Spinal cord (tissue), 10 donors: ENCODE data around the gene RPL13. TPM values are rescaled to one million over a fixed set of nuclear protein-coding genes. Genes with fewer than 3 reads are reported as not detected.

Source experiments
- DNase-seq, 6 donors: peaks; one replicate each; pipeline versions ENCODE4 v3.0.0 to v3.0.0-alpha.2; 2013 to 2015; ENCODE audit warnings: low spot score in 6 of 6, low read depth in 4 of 6
- H3K27ac ChIP-seq: one replicate; pipeline ENCODE4 v1.5.1; 2013; ENCODE audit warnings: low read depth, low read length, control low read depth
- H3K27me3 ChIP-seq: one replicate; pipeline ENCODE4 v1.6.1; 2013; ENCODE audit warnings: low read length; ENCODE audit not compliant: control insufficient read depth, insufficient read depth
- H3K36me3 ChIP-seq: one replicate; pipeline ENCODE4 v1.6.1; 2013; ENCODE audit warnings: low read length; ENCODE audit not compliant: control insufficient read depth, insufficient read depth
- H3K4me1 ChIP-seq: one replicate; pipeline ENCODE4 v1.6.1; 2013; ENCODE audit warnings: low read length; ENCODE audit not compliant: control insufficient read depth, insufficient read depth
- H3K4me3 ChIP-seq: one replicate; pipeline ENCODE4 v1.5.1; 2013; ENCODE audit warnings: low read depth, low read length, control low read depth
- H3K9me3 ChIP-seq: one replicate; pipeline ENCODE4 v1.6.1; 2013; ENCODE audit warnings: low read length; ENCODE audit not compliant: control insufficient read depth, insufficient read depth
- WGBS: methylation state at CpG from one replicate; pipeline ENCODE4 v1.1.5; 2013; ENCODE audit warnings: missing lambda C conversion rate; ENCODE audit not compliant: insufficient coverage; 5-methylcytosine and 5-hydroxymethylcytosine counted together
- long read RNA-seq, 4 donors: transcript quantifications; one replicate each; lab custom pipeline, GENCODE V29; 2026
- polyA plus RNA-seq, 2 donors: library from polyadenylated mRNA; unstranded; fragments of 120-200 nt; gene quantifications; one replicate each; pipeline ENCODE4 v1.2.1, GENCODE V29; 2013; ENCODE audit not compliant: insufficient read length in 2 of 2
- total RNA-seq, 2 donors: library from RNA; depleted of rRNA in 1 of 2; stranded (reverse); fragments of 120-200 nt in 1 of 2; fragments of >200 nt in 1 of 2; gene quantifications; one replicate each; pipeline versions ENCODE4 v1.2.3 to v1.2.4, GENCODE V29; 2013 to 2014
- donor health status: healthy.

RPL13 gene
- total RNA-seq = 1,000 to 10,000 TPM; 1,019 to 2,411 TPM
- 1,000 to 10,000 TPM; 1,884 to 1,957 TPM for polyA plus RNA-seq
- long read RNA-seq, donor 1, full-length matches to known transcripts = 1,680 of 1,730 reads
- long read RNA-seq, donor 1, partial matches to known transcripts = 50 of 1,730 reads
- long read RNA-seq, donor 1, other reads (novel, unspliced or antisense) = 0 of 1,730 reads
- long read RNA-seq, donor 2, full-length matches to known transcripts = 707 of 854 reads
- long read RNA-seq, donor 2, partial matches to known transcripts = 134 of 854 reads
- long read RNA-seq, donor 2, other reads (novel, unspliced or antisense) = 13 of 854 reads
- long read RNA-seq, donor 3, full-length matches to known transcripts = 994 of 1,182 reads
- long read RNA-seq, donor 3, partial matches to known transcripts = 176 of 1,182 reads
- long read RNA-seq, donor 3, other reads (novel, unspliced or antisense) = 12 of 1,182 reads
- long read RNA-seq, donor 4, full-length matches to known transcripts = 4,702 of 5,327 reads
- long read RNA-seq, donor 4, partial matches to known transcripts = 498 of 5,327 reads
- long read RNA-seq, donor 4, other reads (novel, unspliced or antisense) = 127 of 5,327 reads

- Histone ChIP-seq H3K4me1 (peaks cover 72% of the 10 kb centered on the region), H3K36me3 (peaks cover 68% of the 10 kb centered on the region), H3K27me3 (no peaks in the 10 kb centered on the region), H3K27ac (peak within 1 kb of the TSS; percentile 97), H3K4me3 (peak within 1 kb of the TSS; percentile 78), H3K9me3 (no peaks in the 10 kb centered on the region)
- WGBS = under 1% methylated on average over 87 of the region's 87 CpGs
- peak; percentile 86 to 99 (median 94) for DNase-seq
These were observed at the start of gene RPL13 for GRCh38 chr16:89560378-89561141. TSS of gene RPL13 (plus strand) at chr16:89560682. CDS start at chr16:89560960, 278 bp downstream.

GRCh38 chr16:89511374-89511773 is 49.1 kb upstream of the RPL13 start:
- DNase-seq = no peak
- Histone ChIP-seq H3K27me3 (no peaks in the 10 kb centered on the region), H3K9me3 (no peaks in the 10 kb centered on the region), H3K4me1 (peaks cover 22% of the 10 kb centered on the region), H3K27ac (no peak overlapping the region), H3K4me3 (no peak overlapping the region), H3K36me3 (peaks cover 57% of the 10 kb centered on the region)
- 87% methylated on average over 4 of the region's 8 CpGs for WGBS

- WGBS = 94% methylated on average over 3 of the region's 9 CpGs
- H3K36me3 ChIP-seq = peaks cover 68% of the 10 kb centered on the region
- DNase-seq = no peak
- H3K27ac ChIP-seq = no peak overlapping the region
- H3K4me3 ChIP-seq = no peak overlapping the region
- H3K27me3 ChIP-seq = no peaks in the 10 kb centered on the region
- H3K4me1 ChIP-seq = peaks cover 20% of the 10 kb centered on the region
- H3K9me3 ChIP-seq = no peaks in the 10 kb centered on the region
These were observed 48.0 kb upstream of the RPL13 start for GRCh38 chr16:89512453-89512852.

GRCh38 chr16:89517128-89517527 is 43.4 kb upstream of the RPL13 start:
- no peak overlapping the region for H3K27ac ChIP-seq
- 23% methylated on average over 9 of the region's 9 CpGs for WGBS
- no peak overlapping the region for H3K4me3 ChIP-seq
- DNase-seq = peak in 2 of 6 donors; percentile 46 to 61
- H3K4me1 ChIP-seq = peaks cover 7% of the 10 kb centered on the region
- H3K9me3 ChIP-seq = no peaks in the 10 kb centered on the region
- no peaks in the 10 kb centered on the region for H3K27me3 ChIP-seq
- peaks cover 94% of the 10 kb centered on the region for H3K36me3 ChIP-seq

GRCh38 chr16:89519881-89520280 is 40.6 kb upstream of the RPL13 start:
- H3K36me3 ChIP-seq = peaks cover 94% of the 10 kb centered on the region
- H3K27me3 ChIP-seq = no peaks in the 10 kb centered on the region
- no peak overlapping the region for H3K27ac ChIP-seq
- no peak overlapping the region for H3K4me3 ChIP-seq
- 84% methylated on average over 12 of the region's 15 CpGs for WGBS
- no peak for DNase-seq
- peaks cover 10% of the 10 kb centered on the region for H3K4me1 ChIP-seq
- no peaks in the 10 kb centered on the region for H3K9me3 ChIP-seq

GRCh38 chr16:89522287-89522686 is 38.2 kb upstream of the RPL13 start:
- H3K4me1 ChIP-seq = peaks cover 7% of the 10 kb centered on the region
- H3K4me3 ChIP-seq = no peak overlapping the region
- H3K9me3 ChIP-seq = no peaks in the 10 kb centered on the region
- WGBS = 90% methylated on average over 31 of the region's 31 CpGs
- no peaks in the 10 kb centered on the region for H3K27me3 ChIP-seq
- no peak overlapping the region for H3K27ac ChIP-seq
- DNase-seq = no peak
- peaks cover 94% of the 10 kb centered on the region for H3K36me3 ChIP-seq

- Histone ChIP-seq H3K36me3 (peaks cover 94% of the 10 kb centered on the region), H3K4me1 (peaks cover 2% of the 10 kb centered on the region), H3K27me3 (no peaks in the 10 kb centered on the region), H3K9me3 (no peaks in the 10 kb centered on the region), H3K4me3 (no peak overlapping the region), H3K27ac (no peak overlapping the region)
- 93% methylated on average over 32 of the region's 32 CpGs for WGBS
- no peak for DNase-seq
These were observed 36.7 kb upstream of the RPL13 start for GRCh38 chr16:89523680-89524344.

GRCh38 chr16:89525146-89525913 is 35.2 kb upstream of the RPL13 start:
- peaks cover 2% of the 10 kb centered on the region for H3K4me1 ChIP-seq
- peaks cover 94% of the 10 kb centered on the region for H3K36me3 ChIP-seq
- H3K27me3 ChIP-seq = no peaks in the 10 kb centered on the region
- no peak for DNase-seq
- WGBS = 76% methylated on average over 15 of the region's 20 CpGs
- no peaks in the 10 kb centered on the region for H3K9me3 ChIP-seq
- no peak overlapping the region for H3K4me3 ChIP-seq
- H3K27ac ChIP-seq = no peak overlapping the region

GRCh38 chr16:89529097-89529496 is 31.4 kb upstream of the RPL13 start:
- Histone ChIP-seq H3K27ac (no peak overlapping the region), H3K27me3 (no peaks in the 10 kb centered on the region), H3K36me3 (peaks cover 99% of the 10 kb centered on the region), H3K4me3 (no peak overlapping the region), H3K4me1 (peaks cover 5% of the 10 kb centered on the region), H3K9me3 (no peaks in the 10 kb centered on the region)
- 93% methylated on average over 14 of the region's 16 CpGs for WGBS
- no peak for DNase-seq
